Ectodermal cell (in vitro differentiated cells): ENCODE results near the gene PSMD5.

Experiments
- H3K27ac ChIP-seq: 2 replicates; pipeline ENCODE4 v1.7.0; 2013; ENCODE audit warnings: mild to moderate bottlenecking, low read depth, low read length; ENCODE audit not compliant: insufficient read depth, poor library complexity, severe bottlenecking
- H3K27me3 ChIP-seq: 2 replicates; pipeline ENCODE4 v1.7.0; 2013; ENCODE audit warnings: mild to moderate bottlenecking, low read length; ENCODE audit not compliant: insufficient read depth, control insufficient read depth, poor library complexity, severe bottlenecking
- H3K36me3 ChIP-seq: one replicate; pipeline ENCODE4 v1.7.0; 2013; ENCODE audit warnings: low read length; ENCODE audit not compliant: control insufficient read depth, insufficient read depth
- H3K4me1 ChIP-seq: one replicate; pipeline ENCODE4 v1.7.0; 2013; ENCODE audit warnings: low read length; ENCODE audit not compliant: control insufficient read depth, insufficient read depth
- H3K4me3 ChIP-seq: 2 replicates; pipeline ENCODE4 v1.7.0; 2013; ENCODE audit warnings: low read depth, low read length, control low read depth; ENCODE audit not compliant: insufficient read depth
- H3K9me3 ChIP-seq: 2 replicates; pipeline ENCODE4 v1.7.0; 2013; ENCODE audit warnings: mild to moderate bottlenecking, low read length, moderate library complexity; ENCODE audit not compliant: control insufficient read depth
- WGBS, 2 experiments: methylation state at CpG; one replicate each; pipeline ENCODE4 v1.1.7; 2013; ENCODE audit warnings: missing lambda C conversion rate in 2 of 2; 5-methylcytosine and 5-hydroxymethylcytosine counted together

PSMD5 gene

GRCh38 chr9:120865809-120866208 is 23.1 kb upstream of the PSMD5 start:
- H3K36me3 ChIP-seq: peaks cover 2% of the 10 kb centered on the region
- H3K4me1 ChIP-seq: no peaks in the 10 kb centered on the region
- H3K27me3 ChIP-seq: no peaks in the 10 kb centered on the region
- H3K27ac ChIP-seq: no peak overlapping the region
- 82 to 85% methylated on average over 5 of the region's 5 CpGs for WGBS, 2 experiments
- H3K4me3 ChIP-seq: no peak overlapping the region
- no peaks in the 10 kb centered on the region for H3K9me3 ChIP-seq

- 88 to 92% methylated on average over 5 of the region's 5 CpGs for WGBS, 2 experiments
- peaks cover 3% of the 10 kb centered on the region for H3K36me3 ChIP-seq
- no peak overlapping the region for H3K27ac ChIP-seq
- H3K27me3 ChIP-seq: no peaks in the 10 kb centered on the region
- H3K4me3 ChIP-seq: no peak overlapping the region
- no peaks in the 10 kb centered on the region for H3K4me1 ChIP-seq
- no peaks in the 10 kb centered on the region for H3K9me3 ChIP-seq
These were observed 22.5 kb upstream of the PSMD5 start for GRCh38 chr9:120865176-120865575.

GRCh38 chr9:120864719-120865118 is 22.0 kb upstream of the PSMD5 start:
- H3K27ac ChIP-seq: no peak overlapping the region
- H3K4me1 ChIP-seq: no peaks in the 10 kb centered on the region
- WGBS, 2 experiments: 90 to 100% methylated on average over 1 to 2 of the region's 5 CpGs
- H3K27me3 ChIP-seq: no peaks in the 10 kb centered on the region
- H3K36me3 ChIP-seq: peaks cover 7% of the 10 kb centered on the region
- H3K9me3 ChIP-seq: no peaks in the 10 kb centered on the region
- H3K4me3 ChIP-seq: no peak overlapping the region

- H3K27ac ChIP-seq: no peak overlapping the region
- no peak overlapping the region for H3K4me3 ChIP-seq
- no peaks in the 10 kb centered on the region for H3K27me3 ChIP-seq
- H3K9me3 ChIP-seq: no peaks in the 10 kb centered on the region
- peaks cover 10% of the 10 kb centered on the region for H3K36me3 ChIP-seq
- no peaks in the 10 kb centered on the region for H3K4me1 ChIP-seq
- WGBS, 2 experiments: 88 to 89% methylated on average over 7 of the region's 7 CpGs
These were observed 21.1 kb upstream of the PSMD5 start for GRCh38 chr9:120863833-120864232.

- H3K27ac ChIP-seq: no peak overlapping the region
- no peaks in the 10 kb centered on the region for H3K27me3 ChIP-seq
- no peaks in the 10 kb centered on the region for H3K9me3 ChIP-seq
- no peak overlapping the region for H3K4me3 ChIP-seq
- H3K4me1 ChIP-seq: no peaks in the 10 kb centered on the region
- 92% methylated on average over 12 of the region's 12 CpGs for WGBS, 2 experiments
- H3K36me3 ChIP-seq: peaks cover 10% of the 10 kb centered on the region
These were observed 19.7 kb upstream of the PSMD5 start for GRCh38 chr9:120862452-120862851.

GRCh38 chr9:120861935-120862334 is 19.2 kb upstream of the PSMD5 start:
- no peaks in the 10 kb centered on the region for H3K4me1 ChIP-seq
- H3K36me3 ChIP-seq: peaks cover 10% of the 10 kb centered on the region
- H3K9me3 ChIP-seq: no peaks in the 10 kb centered on the region
- WGBS, 2 experiments: 95 to 97% methylated on average over 6 of the region's 6 CpGs
- H3K4me3 ChIP-seq: no peak overlapping the region
- H3K27me3 ChIP-seq: no peaks in the 10 kb centered on the region
- H3K27ac ChIP-seq: no peak overlapping the region

GRCh38 chr9:120860083-120860482 is 17.4 kb upstream of the PSMD5 start:
- Histone ChIP-seq H3K27ac (no peak overlapping the region), H3K27me3 (no peaks in the 10 kb centered on the region), H3K36me3 (peaks cover 10% of the 10 kb centered on the region), H3K4me3 (no peak overlapping the region), H3K9me3 (no peaks in the 10 kb centered on the region), H3K4me1 (no peaks in the 10 kb centered on the region)
- WGBS, 2 experiments: 94 to 96% methylated on average over 11 of the region's 11 CpGs

- H3K27ac ChIP-seq: no peak overlapping the region
- H3K36me3 ChIP-seq: peaks cover 10% of the 10 kb centered on the region
- H3K9me3 ChIP-seq: no peaks in the 10 kb centered on the region
- no peaks in the 10 kb centered on the region for H3K27me3 ChIP-seq
- H3K4me3 ChIP-seq: no peak overlapping the region
- WGBS, 2 experiments: 92 to 93% methylated on average over 6 of the region's 6 CpGs
- no peaks in the 10 kb centered on the region for H3K4me1 ChIP-seq
These were observed 16.6 kb upstream of the PSMD5 start for GRCh38 chr9:120859361-120859760.

- Histone ChIP-seq H3K36me3 (peaks cover 10% of the 10 kb centered on the region), H3K27me3 (no peaks in the 10 kb centered on the region), H3K9me3 (no peaks in the 10 kb centered on the region), H3K4me3 (no peak overlapping the region), H3K27ac (no peak overlapping the region), H3K4me1 (no peaks in the 10 kb centered on the region)
- 95 to 97% methylated on average over 10 to 11 of the region's 11 CpGs for WGBS, 2 experiments
These were observed 15.2 kb upstream of the PSMD5 start for GRCh38 chr9:120857902-120858301.

GRCh38 chr9:120857481-120857880 is 14.8 kb upstream of the PSMD5 start:
- 94 to 96% methylated on average over 7 of the region's 7 CpGs for WGBS, 2 experiments
- H3K27ac ChIP-seq: no peak overlapping the region
- peaks cover 10% of the 10 kb centered on the region for H3K36me3 ChIP-seq

GRCh38 chr9:120856700-120857099 is 14.0 kb upstream of the PSMD5 start:
- Histone ChIP-seq H3K27ac (no peak overlapping the region), H3K4me1 (peaks cover 8% of the 10 kb centered on the region), H3K9me3 (no peaks in the 10 kb centered on the region), H3K4me3 (no peak overlapping the region), H3K36me3 (peaks cover 10% of the 10 kb centered on the region), H3K27me3 (no peaks in the 10 kb centered on the region)
- WGBS, 2 experiments: 90 to 93% methylated on average over 4 of the region's 4 CpGs

More at GRCh38 chr9:120857481-120857880, 14.8 kb upstream of the PSMD5 start:
- Histone ChIP-seq H3K27me3 (no peaks in the 10 kb centered on the region), H3K4me1 (peaks cover 2% of the 10 kb centered on the region), H3K4me3 (no peak overlapping the region), H3K9me3 (no peaks in the 10 kb centered on the region)
